ENCODE data around the gene KCND3. TPM values are rescaled to one million over a fixed set of nuclear protein-coding genes. Genes with fewer than 3 reads are reported as not detected.

KCND3 gene
- total RNA-seq, 1 experiment from 2014 or later = 0.21 TPM

GRCh38 chr1:111906111-111906510 lies 83.4 kb downstream of the KCND3 start:
- no peak for DNase-seq
- Histone ChIP-seq H3K36me3 (replicated peaks; ENCODE audit: control insufficient read depth, insufficient read depth, low read length) (no peaks in the 10 kb centered on the region), H3K27me3 (ENCODE audit: control insufficient read depth, insufficient read depth, low read length) (peaks cover 2% of the 10 kb centered on the region; the same call in 1 of the 2 replicates), H3K4me3 (ENCODE audit: insufficient read depth, low read depth, low read length) (no peak overlapping the region)

- DNase-seq = no peak
- Histone ChIP-seq H3K36me3 (replicated peaks; ENCODE audit: control insufficient read depth, insufficient read depth, low read length) (no peaks in the 10 kb centered on the region), H3K27me3 (ENCODE audit: control insufficient read depth, insufficient read depth, low read length) (peaks cover 2% of the 10 kb centered on the region; the same call in 1 of the 2 replicates), H3K4me3 (ENCODE audit: insufficient read depth, low read depth, low read length) (no peak overlapping the region)
These were observed 84.8 kb downstream of the KCND3 start for GRCh38 chr1:111904478-111905218.

GRCh38 chr1:111903871-111904449 lies 85.5 kb downstream of the KCND3 start:
- Histone ChIP-seq H3K36me3 (replicated peaks; ENCODE audit: control insufficient read depth, insufficient read depth, low read length) (no peaks in the 10 kb centered on the region), H3K4me3 (ENCODE audit: insufficient read depth, low read depth, low read length) (no peak overlapping the region), H3K27me3 (ENCODE audit: control insufficient read depth, insufficient read depth, low read length) (peaks cover 2% of the 10 kb centered on the region; the same call in 1 of the 2 replicates)
- no peak for DNase-seq

GRCh38 chr1:111903148-111903870 lies 86.2 kb downstream of the KCND3 start:
- no peaks in the 10 kb centered on the region for H3K36me3 ChIP-seq (replicated peaks; ENCODE audit: control insufficient read depth, insufficient read depth, low read length)
- H3K27me3 ChIP-seq (ENCODE audit: control insufficient read depth, insufficient read depth, low read length) = peaks cover 2% of the 10 kb centered on the region; the same call in 1 of the 2 replicates
- no peak overlapping the region for H3K4me3 ChIP-seq (ENCODE audit: insufficient read depth, low read depth, low read length)
- DNase-seq = no peak

GRCh38 chr1:111895469-111895868 lies 94.0 kb downstream of the KCND3 start:
- no peaks in the 10 kb centered on the region; the same call in 1 of the 2 replicates for H3K27me3 ChIP-seq (ENCODE audit: control insufficient read depth, insufficient read depth, low read length)
- peak; percentile 81 for DNase-seq

GRCh38 chr1:111895017-111895416 lies 94.5 kb downstream of the KCND3 start:
- no peaks in the 10 kb centered on the region; the same call in 1 of the 2 replicates for H3K27me3 ChIP-seq (ENCODE audit: control insufficient read depth, insufficient read depth, low read length)
- DNase-seq = no peak
- H3K36me3 ChIP-seq (replicated peaks; ENCODE audit: control insufficient read depth, insufficient read depth, low read length) = no peaks in the 10 kb centered on the region
- H3K4me3 ChIP-seq (ENCODE audit: insufficient read depth, low read depth, low read length) = no peak overlapping the region

More at GRCh38 chr1:111895469-111895868, 94.0 kb downstream of the KCND3 start:
- Histone ChIP-seq H3K36me3 (replicated peaks; ENCODE audit: control insufficient read depth, insufficient read depth, low read length) (no peaks in the 10 kb centered on the region), H3K4me3 (ENCODE audit: insufficient read depth, low read depth, low read length) (no peak overlapping the region)

GRCh38 chr1:111894497-111894896 lies 95.0 kb downstream of the KCND3 start:
- Histone ChIP-seq H3K4me3 (ENCODE audit: insufficient read depth, low read depth, low read length) (no peak overlapping the region), H3K27me3 (ENCODE audit: control insufficient read depth, insufficient read depth, low read length) (no peaks in the 10 kb centered on the region; the same call in 1 of the 2 replicates)
- DNase-seq = no peak

GRCh38 chr1:111891566-111891965 lies 97.9 kb downstream of the KCND3 start:
- Histone ChIP-seq H3K36me3 (replicated peaks; ENCODE audit: control insufficient read depth, insufficient read depth, low read length) (no peaks in the 10 kb centered on the region), H3K27me3 (ENCODE audit: control insufficient read depth, insufficient read depth, low read length) (no peaks in the 10 kb centered on the region; the same call in 1 of the 2 replicates)
- DNase-seq = no peak

More at GRCh38 chr1:111894497-111894896, 95.0 kb downstream of the KCND3 start:
- no peaks in the 10 kb centered on the region for H3K36me3 ChIP-seq (replicated peaks; ENCODE audit: control insufficient read depth, insufficient read depth, low read length)

GRCh38 chr1:111888740-111889376 lies 100.6 kb downstream of the KCND3 start:
- Histone ChIP-seq H3K36me3 (replicated peaks; ENCODE audit: control insufficient read depth, insufficient read depth, low read length) (no peaks in the 10 kb centered on the region), H3K27me3 (ENCODE audit: control insufficient read depth, insufficient read depth, low read length) (no peaks in the 10 kb centered on the region; the same call in 1 of the 2 replicates), H3K4me3 (ENCODE audit: insufficient read depth, low read depth, low read length) (no peak overlapping the region)
- DNase-seq = no peak

More at GRCh38 chr1:111891566-111891965, 97.9 kb downstream of the KCND3 start:
- no peak overlapping the region for H3K4me3 ChIP-seq (ENCODE audit: insufficient read depth, low read depth, low read length)

GRCh38 chr1:111887875-111888274 lies 101.6 kb downstream of the KCND3 start:
- no peaks in the 10 kb centered on the region; the same call in 1 of the 2 replicates for H3K27me3 ChIP-seq (ENCODE audit: control insufficient read depth, insufficient read depth, low read length)
- DNase-seq = no peak
- no peaks in the 10 kb centered on the region for H3K36me3 ChIP-seq (replicated peaks; ENCODE audit: control insufficient read depth, insufficient read depth, low read length)
- H3K4me3 ChIP-seq (ENCODE audit: insufficient read depth, low read depth, low read length) = no peak overlapping the region

GRCh38 chr1:111887385-111887784 lies 102.1 kb downstream of the KCND3 start:
- Histone ChIP-seq H3K4me3 (ENCODE audit: insufficient read depth, low read depth, low read length) (no peak overlapping the region), H3K27me3 (ENCODE audit: control insufficient read depth, insufficient read depth, low read length) (no peaks in the 10 kb centered on the region; the same call in 1 of the 2 replicates), H3K36me3 (replicated peaks; ENCODE audit: control insufficient read depth, insufficient read depth, low read length) (no peaks in the 10 kb centered on the region)
- no peak for DNase-seq

- no peak for DNase-seq
These were observed 102.7 kb downstream of the KCND3 start for GRCh38 chr1:111886741-111887140.

GRCh38 chr1:111884772-111885443 lies 104.6 kb downstream of the KCND3 start:
- DNase-seq = no peak
- Histone ChIP-seq H3K27me3 (ENCODE audit: control insufficient read depth, insufficient read depth, low read length) (no peaks in the 10 kb centered on the region; the same call in 1 of the 2 replicates), H3K4me3 (ENCODE audit: insufficient read depth, low read depth, low read length) (no peak overlapping the region), H3K36me3 (replicated peaks; ENCODE audit: control insufficient read depth, insufficient read depth, low read length) (no peaks in the 10 kb centered on the region)

More at GRCh38 chr1:111886741-111887140, 102.7 kb downstream of the KCND3 start:
- H3K4me3 ChIP-seq (ENCODE audit: insufficient read depth, low read depth, low read length) = no peak overlapping the region
- no peaks in the 10 kb centered on the region; the same call in 1 of the 2 replicates for H3K27me3 ChIP-seq (ENCODE audit: control insufficient read depth, insufficient read depth, low read length)
- no peaks in the 10 kb centered on the region for H3K36me3 ChIP-seq (replicated peaks; ENCODE audit: control insufficient read depth, insufficient read depth, low read length)

Data from H7 (cell line).